ENCODE results near the gene SHC2.
"Not testable (repeated sequence)": the region's sequence is repeated elsewhere in the genome, so short reads cannot be mapped to it uniquely, and the experiment has no call there.

Gene SHC2

GRCh38 chr19:491146-491741, 30.4 kb upstream of the SHC2 start:
- DNase-seq: no peak

GRCh38 chr19:489418-490196, 28.8 kb upstream of the SHC2 start:
- no peak for DNase-seq

DNA sequence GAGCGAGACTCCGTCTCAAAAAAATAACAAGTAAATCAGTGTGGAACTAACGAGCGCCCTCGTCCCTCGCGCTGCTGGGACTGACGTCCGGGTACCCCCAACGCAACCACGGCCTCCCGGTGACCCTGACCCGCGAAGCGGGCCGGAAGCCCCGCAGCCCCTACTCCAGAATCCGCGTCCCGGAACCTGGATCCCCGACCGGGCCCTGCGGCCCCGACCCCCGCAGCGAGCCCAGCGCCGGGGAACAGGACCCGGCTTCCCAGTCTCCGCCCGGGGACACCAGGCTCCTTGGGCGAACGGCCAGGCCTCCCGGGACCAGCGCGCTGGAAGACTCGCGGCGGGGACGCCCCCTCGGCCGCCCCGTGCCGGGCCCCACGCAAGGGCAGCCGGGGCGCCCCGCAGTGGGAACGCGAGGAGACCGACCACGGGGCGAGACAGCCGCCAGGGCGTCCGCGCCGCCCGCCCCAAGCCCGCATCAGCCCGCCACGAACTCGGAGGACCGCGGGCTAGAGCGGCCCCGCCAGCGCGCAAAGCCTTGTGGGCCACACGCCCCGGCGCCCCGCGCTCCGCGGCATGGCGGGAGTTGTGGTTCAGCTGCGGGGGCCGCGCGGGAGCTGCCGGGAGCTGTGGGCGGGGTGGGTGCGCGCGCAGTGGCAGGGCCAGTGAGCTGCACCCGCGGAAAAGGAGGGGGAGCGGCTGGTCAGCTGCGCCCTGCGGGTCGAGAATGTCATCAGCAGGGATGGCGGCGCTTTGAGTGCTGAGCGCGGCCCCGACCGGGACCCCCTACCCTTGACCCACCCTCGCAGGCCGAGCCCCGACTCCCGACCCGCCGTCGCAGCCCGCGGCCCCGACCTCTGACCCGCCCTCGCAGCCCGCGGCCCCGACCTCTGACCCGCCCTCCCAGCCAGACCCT, 27.9 kb upstream of the SHC2 start:
- DNase-seq: peak; percentile 55 to 88

DNA sequence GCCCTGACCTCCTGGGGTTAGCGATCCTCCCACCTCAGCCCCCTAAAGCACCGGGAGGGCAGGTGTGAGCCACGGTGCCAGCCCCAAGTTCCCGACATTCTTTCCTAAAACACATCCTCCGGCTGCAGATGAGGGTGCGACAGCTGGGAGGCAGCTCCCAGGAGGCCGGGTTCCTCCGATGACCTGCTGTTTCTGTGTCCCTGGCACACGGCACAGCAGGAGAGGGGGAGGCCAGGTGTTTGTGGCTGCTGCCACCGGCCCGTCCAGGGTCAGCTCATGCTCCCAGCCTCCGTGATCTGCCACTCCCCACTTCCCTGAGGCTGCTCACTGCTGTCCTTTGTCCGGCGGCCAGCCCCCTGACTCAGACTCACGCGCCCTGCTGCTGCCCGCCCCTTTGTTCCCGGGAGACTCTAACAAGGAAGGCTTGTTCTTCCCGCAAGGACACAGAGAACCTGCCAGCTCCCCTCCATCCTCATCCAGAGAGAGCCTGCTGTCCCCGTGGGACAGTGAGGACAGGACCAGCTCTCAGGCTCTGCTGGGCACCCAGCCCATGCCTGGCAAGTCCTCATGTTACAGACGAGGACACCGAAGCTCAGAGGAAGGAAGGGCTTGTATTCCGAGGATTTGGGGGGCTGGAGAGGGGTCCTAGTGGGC, 24.9 kb upstream of the SHC2 start:
- DNase-seq: no peak

DNA sequence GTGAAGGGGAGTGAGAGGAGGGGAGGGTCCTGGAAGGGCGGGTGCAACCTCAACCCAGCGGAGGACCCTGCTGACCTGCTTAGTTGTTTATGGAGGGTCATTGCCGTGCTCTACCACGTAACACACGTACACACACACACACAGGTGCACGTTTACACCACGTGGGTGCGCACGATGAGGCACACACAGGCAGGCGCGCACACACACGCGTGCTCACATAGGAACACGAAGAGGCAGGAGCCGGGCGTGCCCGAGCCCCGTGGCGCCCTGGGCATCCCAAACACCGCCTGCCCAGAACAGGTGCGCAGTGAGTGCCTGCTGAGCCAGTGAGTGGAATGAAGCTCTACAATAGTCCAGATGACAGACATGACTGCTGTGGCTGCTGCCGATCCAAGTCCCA, 24.2 kb upstream of the SHC2 start:
- no peak for DNase-seq

DNA sequence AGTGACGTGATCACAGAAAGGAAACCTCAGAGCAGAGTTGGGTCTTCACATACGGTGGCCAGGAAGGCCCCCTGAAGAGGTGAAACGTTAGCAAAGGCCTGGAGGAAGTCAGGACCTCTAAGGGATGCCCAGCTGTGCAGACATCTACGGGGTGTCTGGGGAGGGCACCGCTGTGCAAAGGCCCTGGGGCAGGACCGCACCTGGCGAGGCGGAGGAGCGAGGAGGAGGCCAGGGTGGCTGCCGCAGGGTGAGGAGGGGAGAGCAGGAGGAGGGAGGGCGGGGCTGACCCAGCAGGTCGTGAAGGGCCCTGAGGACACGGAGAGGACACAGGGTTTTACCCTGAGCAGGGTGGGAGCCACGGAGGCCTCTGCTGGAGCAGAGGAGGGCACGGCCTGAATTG, 23.7 kb upstream of the SHC2 start:
- DNase-seq: no peak

DNA sequence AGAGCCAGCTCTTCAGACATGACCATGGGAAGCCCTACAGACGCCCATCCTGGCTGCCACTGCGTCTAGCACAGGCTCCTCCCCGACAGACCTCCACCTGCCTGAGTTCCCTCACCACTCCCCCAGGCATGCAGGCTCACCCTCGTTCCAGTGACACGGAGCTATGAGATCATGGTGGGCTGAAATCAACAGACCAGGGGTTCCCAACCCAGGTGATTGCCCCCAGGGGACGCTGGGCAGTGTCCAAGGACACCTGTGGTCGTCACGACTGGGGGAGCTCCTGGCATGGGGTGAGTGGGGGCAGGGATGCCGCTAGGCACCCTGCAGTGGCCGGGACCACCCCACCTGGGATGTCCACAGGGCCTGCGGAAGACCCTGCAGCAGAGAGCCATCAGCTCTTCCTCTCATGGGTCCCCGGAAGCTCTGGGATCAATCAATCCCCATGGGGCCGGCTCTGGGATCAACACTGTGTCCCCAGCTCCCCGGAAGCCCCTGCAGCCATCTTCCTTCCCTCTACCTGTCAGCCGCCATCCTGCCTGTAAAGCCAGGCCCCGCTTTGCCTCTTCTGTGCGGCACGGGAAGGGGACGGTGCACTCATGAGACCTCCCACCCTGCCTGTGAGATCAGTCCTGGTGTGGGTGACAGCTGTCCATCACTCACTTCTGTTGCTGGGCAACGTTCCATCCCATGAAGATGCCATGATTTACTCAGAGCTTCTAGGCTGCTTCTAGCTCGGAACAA, 22.7 kb upstream of the SHC2 start:
- no peak for DNase-seq

DNA sequence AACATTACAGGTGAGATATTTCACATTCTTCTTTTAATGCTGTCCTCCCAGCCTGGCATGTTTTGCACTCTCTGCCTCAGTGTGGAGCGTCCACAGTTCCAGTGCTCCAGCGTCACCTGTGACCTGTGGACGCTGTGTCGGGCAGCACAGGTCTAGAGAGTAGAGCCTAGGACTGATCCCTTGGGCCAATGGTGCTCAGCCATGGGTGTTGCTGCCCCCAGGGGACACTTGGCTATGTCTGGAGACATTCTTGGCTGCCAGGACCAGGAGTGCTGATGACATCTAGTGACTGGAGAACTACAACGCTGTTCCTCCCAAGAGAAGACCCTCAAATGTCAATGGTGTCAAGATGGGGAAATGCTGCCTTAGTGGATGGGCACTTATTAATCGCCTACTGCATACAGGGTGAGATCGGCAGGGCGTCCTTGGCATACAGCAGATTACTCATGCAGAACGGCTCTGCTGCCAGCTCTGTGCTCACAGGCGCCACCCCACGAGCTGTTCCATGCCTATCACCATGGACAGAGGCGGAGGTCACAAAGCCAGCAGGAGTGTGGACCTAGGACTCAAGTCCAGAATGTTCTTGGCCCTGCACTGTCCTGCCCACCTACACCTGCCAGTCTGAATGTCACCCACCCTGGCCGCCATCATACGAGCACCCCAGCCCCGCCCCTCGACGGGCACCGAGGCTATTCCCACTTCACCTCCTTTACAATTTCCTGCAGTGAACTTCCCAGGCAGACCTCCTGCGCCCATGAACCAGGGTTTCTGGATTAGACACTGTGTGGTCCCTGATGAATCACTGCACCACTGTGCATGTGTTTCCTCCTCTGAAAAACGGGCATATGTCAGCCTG, 21.6 kb upstream of the SHC2 start:
- DNase-seq: no peak

GRCh38 chr19:481100-481499, 20.3 kb upstream of the SHC2 start:
- DNase-seq: not testable (repeated sequence)

DNA sequence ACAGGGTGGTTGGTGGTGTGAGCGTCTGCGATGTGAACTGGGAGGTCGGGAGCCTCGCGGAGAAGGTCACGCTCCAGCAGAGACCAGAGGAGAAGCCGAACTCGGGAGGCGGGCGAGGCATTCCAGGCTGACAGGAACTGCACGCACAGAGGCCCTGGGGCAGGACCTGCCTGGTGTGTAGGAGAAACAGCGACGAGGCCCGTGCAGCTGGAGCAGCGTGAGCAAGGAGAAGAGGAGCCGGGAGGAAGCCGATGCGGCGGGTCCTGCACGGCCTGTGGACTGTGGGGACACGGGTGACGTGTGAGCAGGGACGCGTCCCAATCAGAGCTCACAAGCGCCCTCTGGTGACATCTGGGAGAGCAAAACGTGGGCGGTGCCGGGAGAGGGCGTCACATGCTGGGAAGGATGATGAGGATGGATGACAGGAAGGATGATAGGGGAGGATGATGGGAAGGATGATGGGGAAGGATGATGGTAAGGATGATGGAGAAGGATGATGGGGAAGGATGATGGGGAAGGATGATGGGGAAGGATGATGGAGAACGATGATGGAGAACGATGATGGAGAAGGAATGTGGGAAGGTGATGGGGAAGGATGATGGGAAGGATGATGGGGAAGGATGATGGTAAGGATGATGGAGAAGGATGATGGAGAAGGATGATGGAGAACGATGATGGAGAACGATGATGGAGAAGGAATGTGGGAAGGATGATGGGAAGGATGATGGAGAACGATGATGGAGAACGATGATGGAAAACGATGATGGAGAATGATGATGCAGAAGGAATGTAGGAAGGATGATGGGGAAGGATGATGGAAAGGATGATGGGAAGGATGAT, 19.4 kb upstream of the SHC2 start:
- no peak for DNase-seq

- no peak for DNase-seq
Observed at GRCh38 chr19:478976-479375, 18.1 kb upstream of the SHC2 start.

GRCh38 chr19:478236-478903, 17.5 kb upstream of the SHC2 start:
- no peak for DNase-seq

- no peak for DNase-seq
Observed at GRCh38 chr19:475360-475759, 14.5 kb upstream of the SHC2 start.

DNA sequence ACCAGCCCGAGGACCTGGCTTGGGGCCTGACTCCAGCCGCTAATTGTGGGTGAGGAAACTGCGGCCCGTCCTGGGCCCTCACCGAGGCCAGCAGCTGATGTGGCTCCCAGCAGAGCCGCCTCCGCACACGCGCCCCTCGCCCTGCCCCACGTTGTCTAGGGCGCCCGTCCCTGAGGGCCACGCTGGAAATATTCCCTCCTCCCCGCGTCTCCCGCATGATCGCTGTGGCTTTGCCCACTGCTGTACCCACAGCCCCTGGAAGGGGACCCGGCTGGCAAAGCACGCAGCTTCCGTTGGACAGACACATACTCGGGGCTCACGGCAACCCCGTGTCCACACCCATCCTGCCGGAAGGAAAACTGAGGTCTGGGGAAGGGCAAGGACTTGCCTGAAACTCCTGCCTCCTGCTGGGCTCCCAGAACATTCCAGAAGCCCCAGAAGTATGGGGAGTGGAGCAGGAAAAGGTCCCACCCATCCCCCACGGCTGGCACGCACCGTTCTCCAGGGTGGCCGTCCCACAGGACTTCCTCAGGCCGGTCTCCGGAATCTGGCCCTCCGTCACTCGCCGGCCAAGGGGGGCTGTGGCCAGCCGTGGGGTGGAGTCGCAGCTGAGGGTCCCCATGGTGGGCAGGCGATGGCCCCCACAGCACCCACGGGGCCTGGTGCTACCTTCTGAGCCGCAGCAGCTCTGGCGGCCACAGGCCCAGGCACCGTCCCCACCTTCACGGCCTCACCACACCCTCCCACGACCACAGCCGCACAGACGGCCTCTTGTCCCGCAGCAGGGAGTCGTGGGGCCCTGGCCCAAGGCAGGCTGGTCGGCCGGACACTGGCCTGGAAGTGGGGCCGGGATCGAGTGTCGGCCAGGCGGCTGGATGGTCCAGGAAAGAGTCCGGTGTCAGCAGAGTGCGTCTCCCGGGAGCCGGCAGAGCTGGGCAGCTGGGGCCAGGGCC, 13.6 kb upstream of the SHC2 start:
- DNase-seq: no peak

DNA sequence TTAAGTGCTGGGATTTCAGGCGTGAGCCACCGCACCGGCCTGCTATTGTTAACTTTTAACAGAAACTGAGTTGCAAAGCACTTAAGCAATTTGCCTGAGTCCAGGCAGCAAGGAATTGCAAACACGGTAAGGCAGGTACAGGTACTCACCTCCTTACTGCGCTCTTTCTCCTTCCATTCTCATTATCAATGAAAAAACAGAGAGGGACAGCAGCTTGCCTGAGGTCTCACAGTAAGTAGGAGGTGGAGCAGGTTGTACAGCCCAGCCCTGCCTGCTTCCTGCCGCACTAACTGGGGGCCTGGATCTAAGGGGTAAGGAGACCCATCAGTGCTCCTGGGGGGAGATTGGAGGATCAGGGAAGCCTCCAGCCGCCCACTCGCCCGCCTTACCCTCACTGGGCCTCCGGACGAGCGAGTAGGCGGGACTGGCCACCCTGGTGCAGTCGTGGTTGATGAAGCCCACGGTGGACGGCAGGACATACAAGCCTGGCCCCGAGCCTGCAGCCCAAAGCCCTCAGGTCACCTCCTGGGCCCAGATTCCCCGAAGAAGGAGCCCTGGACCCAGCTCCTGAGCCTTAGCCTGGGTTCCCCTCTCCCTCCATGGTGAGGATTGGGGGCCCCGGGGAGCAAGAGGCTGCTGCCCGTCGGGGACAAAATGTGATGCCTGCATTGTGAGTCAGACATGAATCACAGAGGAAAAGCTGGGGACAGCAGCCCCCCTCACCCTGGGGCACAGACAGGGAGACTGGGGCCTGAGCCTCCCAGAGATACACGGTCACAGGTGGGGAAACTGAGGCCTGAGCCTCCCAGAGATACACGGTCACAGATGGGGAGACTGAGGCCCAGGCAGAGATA, 11.4 kb upstream of the SHC2 start:
- DNase-seq: no peak

DNA sequence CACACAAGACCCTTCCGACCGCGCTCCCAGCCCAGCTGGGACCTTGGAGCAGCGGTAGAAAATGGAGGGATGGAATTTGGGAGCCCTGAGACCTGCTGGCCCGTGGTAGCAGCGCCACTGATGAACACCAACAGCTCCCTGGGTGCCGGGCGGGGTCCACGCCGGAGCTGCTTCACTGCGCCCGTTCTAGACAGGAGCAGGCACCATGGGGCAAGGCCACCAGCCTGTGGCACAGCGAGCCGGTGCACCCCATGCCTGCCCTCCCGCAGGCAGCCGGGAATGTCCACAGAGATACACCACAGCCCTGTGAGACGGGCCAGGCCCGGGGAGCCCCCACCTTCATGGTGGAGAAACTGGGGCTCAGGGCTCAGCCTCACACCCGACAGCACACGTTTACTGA, 9.9 kb upstream of the SHC2 start:
- DNase-seq: no peak

GRCh38 chr19:469833-470232, 9.0 kb upstream of the SHC2 start:
- DNase-seq: no peak
